GM12875 (cell line): ENCODE measurements around the gene RANBP9.

Source experiments
- H3K4me3 ChIP-seq: one replicate; pipeline ENCODE4 v1.5.1; 2011; ENCODE audit warnings: low read depth, low read length, control low read depth
- CTCF ChIP-seq: IDR thresholded peaks from 2 replicates; pipeline ENCODE4 v1.5.1; 2011; ENCODE audit warnings: low read depth, mild to moderate bottlenecking, control low read depth, inconsistent platforms, low read length, moderate library complexity, borderline replicate concordance; ENCODE audit not compliant: insufficient read depth

RANBP9 gene

GRCh38 chr6:13624871-13625288 is 86.8 kb downstream of the RANBP9 start:
- TF ChIP-seq CTCF, result peak; percentile 54
- no peak overlapping the region for H3K4me3 ChIP-seq

- no peak overlapping the region for H3K4me3 ChIP-seq
- no peak for TF ChIP-seq CTCF
Measured at GRCh38 chr6:13617066-13617465, 94.6 kb downstream of the RANBP9 start.

DNA sequence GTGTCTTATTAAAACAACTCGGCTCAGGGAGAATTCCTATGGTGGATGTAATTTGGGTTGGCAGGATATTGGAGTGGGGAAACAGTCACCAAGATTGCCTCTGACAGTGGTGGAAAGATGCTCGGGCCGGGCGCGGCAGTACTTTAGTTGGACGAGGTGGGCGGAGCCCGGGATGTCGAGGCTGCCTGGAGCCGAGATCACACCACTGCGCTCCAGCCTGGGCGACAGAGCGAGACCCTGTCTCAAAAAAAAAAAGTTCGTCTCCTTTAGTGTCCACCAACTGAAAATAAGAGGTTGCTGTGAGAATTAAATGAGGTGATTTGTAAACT is 95.9 kb downstream of the RANBP9 start:
- peak overlapping the region; percentile 82 for H3K4me3 ChIP-seq
- TF ChIP-seq CTCF, result no peak

DNA sequence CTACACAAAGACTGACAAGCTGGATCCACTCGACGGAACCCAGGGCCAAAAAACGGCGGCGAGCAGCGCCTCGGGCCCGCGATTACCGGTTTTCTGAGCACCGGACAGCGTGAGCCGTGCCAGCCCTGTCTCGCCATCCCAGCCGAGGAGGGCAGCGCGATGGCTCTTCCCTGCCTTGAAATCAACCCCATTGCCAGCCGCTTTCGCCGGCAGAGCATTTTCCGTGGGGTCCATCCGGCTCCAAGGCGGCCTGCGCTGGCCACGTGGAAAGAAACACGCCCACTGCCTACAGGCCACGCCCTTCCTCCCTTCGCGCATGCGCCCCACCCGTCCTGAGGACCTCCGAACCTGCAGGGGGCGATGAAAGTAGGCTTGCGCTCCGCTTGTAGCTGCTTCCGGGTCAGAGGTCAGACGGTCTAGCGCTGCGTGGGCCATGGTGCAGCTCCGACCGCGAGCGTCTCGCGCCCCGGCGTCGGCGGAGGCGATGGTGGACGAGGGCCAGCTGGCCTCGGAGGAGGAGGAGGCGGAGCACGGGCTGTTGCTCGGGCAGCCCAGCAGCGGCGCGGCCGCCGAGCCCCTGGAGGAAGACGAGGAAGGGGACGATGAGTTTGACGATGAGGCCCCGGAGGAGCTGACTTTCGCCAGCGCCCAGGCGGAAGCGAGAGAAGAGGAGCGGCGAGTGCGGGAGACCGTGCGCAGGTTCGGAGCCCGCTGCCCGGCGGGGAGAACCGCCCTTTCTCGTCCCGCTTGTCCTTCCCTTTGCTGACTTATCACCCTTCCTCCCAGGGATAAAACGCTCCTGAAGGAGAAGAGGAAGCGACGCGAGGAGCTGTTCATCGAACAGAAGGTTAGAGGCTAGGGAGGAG is 96.5 kb downstream of the RANBP9 start, which contains the start of gene NOL7:
Gene NOL7, plus strand, starts transcription at position 410 of the 866 bp plus-strand sequence. Its CDS starts 24 bp downstream, at position 434.
- TF ChIP-seq CTCF, result peak; percentile 97
- H3K4me3 ChIP-seq, result peak within 1 kb of the TSS; percentile 82

GRCh38 chr6:13614126-13614925 is 97.3 kb downstream of the RANBP9 start:
- TF ChIP-seq CTCF, result no peak
- H3K4me3 ChIP-seq, result peak overlapping the region; percentile 82

- TF ChIP-seq CTCF, result no peak
- no peak overlapping the region for H3K4me3 ChIP-seq
Measured at GRCh38 chr6:13613029-13613594, 98.5 kb downstream of the RANBP9 start.
